ENCODE results near the gene GMDS.
A peak's percentile ranks its signal among the peaks of the same experiment; 100 is the strongest.

GMDS gene

DNA sequence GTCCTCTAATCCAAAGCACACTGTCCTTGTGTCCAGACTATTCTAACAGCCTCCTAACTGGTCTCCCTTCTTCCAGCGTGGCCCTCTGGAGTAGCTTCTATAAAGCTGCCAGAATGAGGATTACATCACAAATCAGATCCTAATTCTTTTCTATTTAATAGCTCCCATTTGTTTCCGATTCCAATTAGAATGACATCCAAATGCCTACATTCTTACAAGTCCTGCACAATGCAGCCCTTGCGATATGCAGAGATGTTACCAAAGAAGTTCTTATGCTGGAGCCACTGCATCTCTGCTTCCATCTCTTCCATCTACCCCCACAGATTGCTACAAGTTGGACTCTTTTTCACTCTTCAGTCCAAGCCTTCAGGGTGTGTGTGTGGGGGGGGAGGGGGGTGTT is 40.0 kb downstream of the GMDS start:
- no peak for DNase-seq (ENCODE audit: low read depth in 3 of 3)

DNA sequence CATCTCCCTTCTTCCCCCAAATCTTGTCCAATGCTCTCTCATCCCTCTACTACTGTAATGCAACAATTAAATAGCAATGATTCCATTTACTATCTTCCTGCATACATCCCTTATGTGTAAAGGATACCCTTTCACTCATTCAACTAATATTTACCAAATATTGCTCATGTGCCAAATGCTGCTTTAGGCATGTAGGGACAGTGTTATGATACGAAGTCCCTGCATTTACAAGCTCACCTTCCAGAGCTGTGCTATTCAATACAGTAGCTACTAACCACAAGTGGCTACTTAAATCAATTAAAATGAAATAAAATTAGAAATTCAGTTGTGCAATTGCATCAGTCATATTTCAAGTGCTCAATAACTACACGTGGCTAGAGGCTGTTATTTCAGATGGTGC is 41.1 kb downstream of the GMDS start:
- no peak for DNase-seq (ENCODE audit: low read depth in 3 of 3)

DNA sequence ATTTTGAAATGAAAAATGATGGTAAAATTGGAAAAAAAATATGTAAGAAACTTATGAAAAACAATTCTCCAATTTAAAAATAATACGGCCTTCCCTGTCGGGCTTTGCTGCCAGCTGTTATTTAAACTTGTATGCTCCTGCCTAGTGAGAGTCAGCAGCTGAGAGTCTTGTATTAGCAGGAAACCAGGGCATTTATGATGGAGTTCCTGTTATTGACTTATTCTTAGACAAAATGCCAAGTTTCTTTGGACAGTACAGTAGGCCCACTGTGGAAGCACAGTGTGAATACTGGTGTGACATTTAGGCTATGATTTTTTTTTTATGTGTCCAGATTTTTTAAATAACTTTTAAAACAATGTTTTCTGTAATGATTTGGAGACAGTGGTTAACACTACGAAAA is 42.1 kb downstream of the GMDS start:
- DNase-seq (ENCODE audit: low read depth in 3 of 3) = no peak

DNA sequence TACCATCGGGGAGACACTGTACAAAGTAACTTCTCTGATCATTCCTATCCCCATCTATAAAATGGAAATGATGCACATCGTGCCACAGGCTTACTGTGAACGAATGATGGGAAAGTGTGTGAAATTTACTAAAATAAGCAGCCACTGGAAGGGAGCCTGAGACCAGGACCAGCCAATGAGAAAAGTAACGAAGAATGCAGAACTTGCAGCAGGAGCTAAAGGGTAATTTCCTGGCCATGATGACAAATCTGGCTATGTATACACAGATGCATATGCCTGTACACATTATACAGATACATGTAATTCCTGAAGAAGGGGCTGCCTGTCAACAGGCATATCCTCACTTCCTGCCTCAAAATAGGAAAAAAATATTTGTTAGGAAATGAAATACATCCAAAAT is 47.4 kb downstream of the GMDS start:
- DNase-seq (ENCODE audit: low read depth in 3 of 3) = no peak

DNA sequence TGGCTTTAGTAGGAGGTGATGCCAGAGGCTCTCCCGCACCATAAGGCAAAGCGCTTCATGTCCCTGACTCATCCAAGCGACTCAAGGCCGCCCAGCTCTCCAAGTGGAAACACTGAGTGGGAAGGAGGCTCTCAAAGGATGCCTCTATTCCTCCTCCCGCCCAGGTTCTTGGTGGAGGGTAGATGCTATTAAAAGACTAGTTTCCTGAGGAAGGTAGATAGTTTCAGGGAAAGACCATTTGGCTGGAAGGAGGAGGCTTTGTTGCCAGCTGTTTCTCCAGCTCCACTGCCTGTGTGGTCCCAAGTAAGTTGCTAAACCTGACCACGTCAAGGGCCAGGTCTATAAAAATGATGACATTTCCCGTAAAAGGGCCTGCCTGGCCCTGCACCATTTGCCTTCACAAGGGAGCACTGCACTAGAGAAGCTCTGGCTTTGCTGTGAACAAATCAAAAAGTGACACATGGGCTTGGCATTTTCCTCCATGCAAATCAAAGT is 48.2 kb downstream of the GMDS start:
- no peak for DNase-seq (ENCODE audit: low read depth in 3 of 3)

DNA sequence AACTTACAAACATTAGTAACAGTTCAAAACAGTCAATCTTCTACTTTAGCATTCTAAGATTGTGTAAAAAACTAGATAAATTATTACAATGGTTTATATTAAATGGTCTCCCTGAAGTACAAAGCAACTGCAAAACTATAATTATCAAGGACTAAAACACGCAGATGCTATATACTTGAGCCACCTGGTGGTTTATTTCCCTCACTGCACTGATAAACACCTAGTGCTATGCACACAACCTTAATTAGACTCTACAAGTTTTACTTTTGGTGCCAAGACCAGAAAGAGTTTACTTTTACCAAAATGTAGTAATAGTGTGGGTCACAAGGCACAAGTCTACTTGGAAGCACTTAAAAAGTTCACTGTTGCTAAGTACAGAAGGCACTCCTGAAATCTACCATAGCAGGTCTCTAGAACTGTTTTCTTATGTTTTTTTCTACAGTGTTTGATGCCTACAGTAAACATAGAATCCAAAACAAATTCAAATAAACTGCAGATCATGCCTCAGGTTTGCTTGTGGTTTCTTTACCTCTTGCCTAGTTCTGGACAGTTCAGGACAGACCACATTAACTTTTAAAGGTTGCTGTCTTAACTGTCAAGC is 49.2 kb downstream of the GMDS start:
- peak in 1 of 3 experiments; percentile 24 for DNase-seq (ENCODE audit: low read depth in 3 of 3)

DNA sequence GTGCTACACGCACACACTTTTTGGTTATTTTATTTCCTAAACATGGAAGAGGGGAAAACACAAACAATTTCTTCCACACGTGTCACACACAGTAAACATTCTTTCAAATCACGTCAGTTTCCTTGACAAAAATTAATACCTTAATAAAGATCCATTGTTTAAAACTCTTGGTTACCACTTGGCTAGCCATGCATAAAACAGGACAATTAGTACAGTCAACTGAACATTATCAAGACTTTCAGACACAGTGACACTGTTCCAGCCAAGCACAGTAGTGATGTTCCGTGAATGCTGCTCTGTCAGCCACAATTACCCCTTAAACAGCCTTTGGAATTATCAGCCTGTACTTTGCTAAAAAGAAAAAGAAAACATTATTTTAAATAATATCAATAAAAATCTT is 50.8 kb downstream of the GMDS start:
- DNase-seq (ENCODE audit: low read depth in 3 of 3) = no peak

DNA sequence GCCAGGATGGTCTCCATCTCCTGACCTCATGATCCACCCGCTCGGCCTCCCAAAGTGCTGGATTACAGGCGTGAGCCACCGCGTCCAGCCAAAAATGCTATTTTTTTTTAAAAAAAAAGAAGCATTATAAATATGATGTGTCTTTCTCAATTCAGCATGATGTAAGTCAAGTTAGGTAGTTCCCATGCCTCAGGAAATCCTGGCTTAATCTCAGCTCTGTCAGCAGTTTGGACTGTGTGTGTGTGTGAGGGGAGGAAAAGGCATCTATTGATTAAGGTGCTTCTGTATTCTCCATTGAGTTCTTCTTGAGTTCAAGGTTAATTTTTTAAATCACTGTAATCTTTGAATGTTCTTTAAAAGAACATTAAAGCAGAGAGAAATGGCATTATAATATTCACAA is 51.5 kb downstream of the GMDS start:
- DNase-seq (ENCODE audit: low read depth in 3 of 3) = no peak

DNA sequence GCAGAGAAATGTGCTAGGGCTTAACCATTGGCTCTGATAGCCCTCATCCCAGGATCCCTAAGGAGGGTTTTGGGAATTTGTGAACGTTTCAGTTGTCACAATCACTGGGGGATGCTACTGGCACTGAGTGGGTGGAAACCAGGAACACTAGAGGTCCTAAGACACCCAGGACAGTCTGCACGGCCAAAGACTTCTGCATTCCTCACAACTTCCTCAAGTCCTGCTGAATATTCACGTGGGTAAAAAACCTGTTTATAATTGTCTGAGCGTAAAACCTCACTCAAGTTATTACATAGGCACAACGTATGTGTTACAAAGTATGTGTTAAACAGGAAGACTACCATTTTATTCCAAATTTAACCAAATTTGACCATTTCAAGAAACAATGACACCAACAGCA is 52.4 kb downstream of the GMDS start:
- DNase-seq (ENCODE audit: low read depth in 3 of 3) = no peak

DNA sequence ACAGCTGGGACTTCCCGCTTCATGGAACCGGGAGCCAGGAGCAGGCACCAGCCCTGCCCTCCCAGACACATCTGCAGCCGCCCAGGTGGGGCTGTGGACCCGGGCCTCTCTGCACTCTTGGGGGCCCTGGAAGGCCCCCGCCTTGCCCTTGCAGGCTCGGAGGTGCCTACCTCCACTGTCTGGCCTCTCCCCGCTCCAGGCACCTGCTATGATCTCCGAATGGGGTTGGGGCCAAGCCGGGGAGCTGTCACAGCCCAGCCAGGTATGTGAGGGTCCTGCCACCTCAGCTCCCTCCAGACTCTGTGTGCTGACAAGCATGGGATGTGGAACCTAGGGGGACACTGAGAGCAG is 54.0 kb downstream of the GMDS start:
- DNase-seq (ENCODE audit: low read depth in 3 of 3) = no peak

DNA sequence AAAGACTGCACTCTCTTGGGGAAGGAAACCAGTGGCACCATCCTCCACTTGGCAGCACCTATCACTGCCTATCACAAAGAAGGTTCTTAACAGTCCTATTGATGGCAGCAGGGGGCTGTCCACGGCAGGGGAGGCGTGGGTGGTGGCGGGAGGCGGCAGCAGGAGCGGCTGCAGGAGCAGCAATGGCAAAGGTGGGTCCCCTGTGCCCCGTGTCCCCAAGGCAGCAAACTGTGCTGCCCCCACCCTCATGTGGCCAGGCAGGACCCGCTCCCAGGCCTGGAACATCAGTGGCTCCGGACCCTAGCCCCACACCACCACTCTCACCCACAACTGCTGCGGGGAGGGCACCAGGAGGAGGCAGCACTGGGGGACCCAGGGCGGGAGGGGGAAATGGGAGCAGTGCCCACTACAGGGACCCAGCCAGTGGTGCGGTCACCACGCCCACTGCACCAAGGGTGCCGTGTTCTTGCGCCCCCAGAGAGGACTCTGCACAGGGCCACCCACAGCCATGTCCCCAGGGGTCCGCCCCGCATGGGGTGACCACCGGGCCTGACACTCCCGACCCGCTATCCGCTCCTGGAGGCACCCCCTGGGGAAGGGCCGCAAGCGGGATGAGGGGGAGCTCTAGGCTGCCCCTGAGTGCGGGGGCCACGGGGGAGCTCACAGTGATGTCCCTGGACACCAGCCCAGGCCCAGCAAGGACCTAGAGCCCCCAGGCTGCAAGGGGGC is 54.6 kb downstream of the GMDS start:
- no peak for DNase-seq (ENCODE audit: low read depth in 3 of 3)

DNA sequence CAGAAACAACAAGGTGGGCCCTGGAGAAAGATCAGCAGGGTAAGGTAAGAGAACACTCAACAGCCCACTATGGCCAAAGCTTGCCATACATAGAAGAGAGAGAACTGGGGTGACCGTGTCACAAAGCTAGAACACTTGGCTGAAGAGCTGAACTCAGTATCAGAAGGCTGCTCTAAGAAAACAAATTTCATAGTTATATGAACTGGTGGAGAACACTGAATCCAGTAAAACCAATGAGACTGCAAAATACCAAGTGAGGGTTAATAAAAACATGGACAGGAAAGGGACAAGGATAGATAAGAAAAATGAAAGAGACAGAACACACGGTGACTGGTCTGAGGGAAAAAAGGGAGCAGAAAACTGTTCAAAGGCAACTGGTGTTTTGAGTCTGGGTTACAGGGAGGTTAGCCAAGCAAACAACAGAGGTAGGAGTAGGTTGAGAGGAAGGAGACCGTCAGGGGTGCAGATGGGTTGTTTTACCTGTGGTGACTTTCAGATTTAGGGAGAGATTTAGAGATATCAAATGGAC is 56.5 kb downstream of the GMDS start:
- DNase-seq (ENCODE audit: low read depth in 3 of 3) = no peak

DNA sequence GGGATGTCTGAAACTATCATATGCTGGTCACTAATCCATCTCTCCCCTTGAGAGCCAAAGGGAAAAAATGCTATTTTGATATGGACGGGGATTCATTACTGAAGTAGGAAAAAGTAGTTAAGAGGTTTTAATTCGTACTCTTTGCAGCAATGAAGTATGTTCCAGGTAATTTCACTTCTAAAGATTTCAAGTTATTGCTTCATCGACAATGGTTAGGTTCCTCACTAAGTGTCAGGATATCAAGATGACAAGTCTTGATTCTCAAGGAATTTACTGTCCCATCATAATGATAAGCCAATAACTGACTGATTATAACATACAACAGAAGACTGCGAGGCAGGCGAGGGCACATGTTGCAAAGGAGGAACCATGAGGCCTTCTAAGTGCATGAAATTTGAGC is 57.0 kb downstream of the GMDS start:
- no peak for DNase-seq (ENCODE audit: low read depth in 3 of 3)

DNA sequence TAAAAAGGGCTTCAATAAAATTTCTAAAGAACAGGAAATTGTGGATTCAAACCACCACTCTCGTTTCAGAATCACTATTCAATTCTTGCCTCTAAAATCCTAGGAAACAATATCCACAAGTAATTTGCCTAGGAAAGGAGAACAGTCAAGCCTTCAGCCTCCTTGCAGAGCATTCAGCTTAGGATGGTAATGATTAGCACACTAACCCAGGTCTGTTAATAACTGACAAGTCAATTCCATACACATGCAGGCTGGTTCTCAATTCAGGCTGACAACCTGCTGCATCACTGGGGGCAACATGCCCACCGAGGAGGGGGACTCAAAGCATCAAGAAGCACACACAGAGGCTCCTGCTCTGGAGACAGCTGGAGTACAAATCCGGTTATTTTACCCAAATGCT is 57.6 kb downstream of the GMDS start:
- no peak for DNase-seq (ENCODE audit: low read depth in 3 of 3)

DNA sequence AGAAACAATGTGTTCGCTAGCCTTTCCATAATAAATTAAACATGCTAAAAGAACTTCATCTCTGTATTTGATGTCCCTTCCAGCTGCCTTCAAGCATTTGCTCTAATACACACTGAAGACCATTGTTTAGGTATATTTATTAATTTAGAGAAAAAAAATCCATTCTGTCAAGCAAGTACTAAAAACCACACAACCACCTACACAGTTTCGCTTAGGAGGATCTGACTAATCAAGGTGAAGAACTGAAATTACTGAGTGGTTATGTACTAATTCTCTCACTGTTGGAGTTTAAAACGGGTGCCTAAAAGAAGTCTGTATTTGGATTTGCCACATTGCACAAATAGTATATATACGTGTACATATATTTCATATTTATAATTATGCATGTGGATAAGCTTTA is 58.9 kb downstream of the GMDS start:
- DNase-seq (ENCODE audit: low read depth in 3 of 3) = peak in 1 of 3 experiments; percentile 19

DNA sequence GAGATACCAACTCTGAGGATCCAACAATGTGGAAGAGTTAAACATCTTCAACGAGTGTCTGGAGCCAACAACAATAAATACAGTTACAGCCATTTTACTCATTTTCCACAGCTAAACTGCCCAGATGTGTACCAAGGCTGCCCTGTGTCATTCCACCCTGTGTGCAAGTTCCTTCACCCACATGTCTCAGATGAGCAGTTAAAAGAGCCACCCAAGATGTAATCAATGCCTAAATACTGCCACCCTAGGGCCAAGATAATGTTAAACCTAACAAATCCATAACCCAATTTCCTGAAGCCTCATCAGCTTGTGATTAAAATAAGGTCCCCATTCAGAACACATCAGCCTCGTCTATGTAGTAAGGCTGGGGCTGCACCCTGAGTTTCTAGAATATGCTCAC is 59.9 kb downstream of the GMDS start:
- DNase-seq (ENCODE audit: low read depth in 3 of 3) = no peak

DNA sequence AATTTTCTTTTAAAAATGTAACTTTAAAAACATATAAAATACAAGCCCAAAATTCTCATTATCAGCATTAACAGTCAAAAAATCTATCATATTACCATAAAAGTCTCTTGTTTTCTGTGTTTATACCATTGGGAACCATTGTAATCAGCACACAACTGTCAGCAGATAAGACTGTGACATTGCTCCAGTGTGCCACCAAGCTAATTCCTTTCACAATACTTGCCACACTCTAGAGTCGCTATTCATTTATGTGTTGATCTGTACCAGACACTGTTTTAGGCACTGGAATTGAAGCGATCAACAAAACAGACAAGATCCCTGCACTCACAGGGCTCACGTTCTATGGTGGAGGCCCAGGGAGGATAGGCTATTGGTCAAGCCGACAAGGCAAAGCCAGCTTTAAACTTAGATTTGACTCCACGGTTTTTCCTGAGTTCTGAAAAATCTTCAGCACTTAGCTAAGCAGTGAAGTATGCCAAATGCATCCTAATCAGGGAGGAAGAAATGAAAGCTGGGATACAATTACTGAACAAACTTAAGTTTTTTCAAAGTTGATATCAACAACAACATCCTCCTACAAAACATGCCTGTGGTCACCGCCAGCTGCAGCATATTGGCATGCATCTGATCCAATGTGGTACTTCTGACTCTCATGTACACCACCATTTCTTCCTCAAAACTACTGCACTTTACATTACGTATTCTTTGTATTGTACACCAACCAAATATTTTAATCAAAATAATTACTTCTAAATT is 60.5 kb downstream of the GMDS start:
- no peak for DNase-seq (ENCODE audit: low read depth in 3 of 3)

DNA sequence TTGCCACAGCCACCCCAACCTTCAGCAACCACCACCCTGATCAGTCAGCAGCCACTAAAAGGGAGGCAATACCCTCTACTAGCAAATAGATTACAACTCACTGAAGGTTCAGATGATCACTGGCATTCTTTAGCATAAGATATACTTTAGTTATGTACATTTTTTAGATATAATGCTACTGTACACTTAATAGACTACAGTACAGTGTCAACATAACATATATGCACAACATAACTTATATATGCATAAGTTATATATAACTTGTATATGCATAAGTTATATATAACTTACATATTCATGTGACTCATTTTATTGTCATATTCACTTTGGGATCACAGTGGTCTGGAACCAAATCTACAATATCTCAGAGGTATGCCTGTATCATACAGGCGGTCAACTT is 61.7 kb downstream of the GMDS start:
- DNase-seq (ENCODE audit: low read depth in 3 of 3) = no peak

DNA sequence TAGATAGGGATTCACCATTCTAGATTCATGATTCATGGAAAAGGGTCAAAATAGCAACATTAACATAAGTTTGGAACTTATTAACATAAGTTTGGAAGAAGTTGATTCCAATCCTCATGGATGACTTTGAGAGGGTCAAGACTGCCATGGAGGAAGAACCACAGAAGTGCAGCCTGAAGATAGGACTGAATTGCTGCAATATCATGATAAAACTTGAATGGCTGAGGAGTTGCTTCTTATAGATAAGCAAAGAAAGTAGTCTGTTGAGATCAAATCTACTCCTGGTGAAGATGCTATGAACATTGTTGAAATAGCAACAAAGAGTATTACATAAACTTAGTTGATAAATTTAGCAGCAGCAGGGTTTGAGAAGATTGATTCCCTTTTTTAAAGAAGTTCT is 62.2 kb downstream of the GMDS start:
- DNase-seq (ENCODE audit: low read depth in 3 of 3) = no peak

DNA sequence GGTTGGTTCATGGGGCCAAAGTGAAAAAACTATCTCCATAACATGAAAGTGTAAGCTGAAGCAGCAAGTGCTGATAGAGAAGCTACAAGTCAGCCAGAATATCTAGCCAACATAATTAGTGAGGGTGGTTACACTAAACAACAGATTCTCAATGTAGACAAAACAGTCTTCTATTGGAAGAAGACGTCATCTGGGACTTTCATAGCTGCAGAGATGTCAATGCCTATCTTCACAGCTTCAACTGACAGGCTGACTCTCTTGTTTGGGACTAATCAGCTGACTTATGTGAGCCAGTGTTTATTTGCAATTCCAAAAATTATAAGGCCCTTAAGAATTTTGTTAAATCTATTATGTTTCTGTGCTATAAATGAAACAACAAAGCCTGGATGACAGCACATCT is 63.2 kb downstream of the GMDS start:
- DNase-seq (ENCODE audit: low read depth in 3 of 3) = no peak

DNA sequence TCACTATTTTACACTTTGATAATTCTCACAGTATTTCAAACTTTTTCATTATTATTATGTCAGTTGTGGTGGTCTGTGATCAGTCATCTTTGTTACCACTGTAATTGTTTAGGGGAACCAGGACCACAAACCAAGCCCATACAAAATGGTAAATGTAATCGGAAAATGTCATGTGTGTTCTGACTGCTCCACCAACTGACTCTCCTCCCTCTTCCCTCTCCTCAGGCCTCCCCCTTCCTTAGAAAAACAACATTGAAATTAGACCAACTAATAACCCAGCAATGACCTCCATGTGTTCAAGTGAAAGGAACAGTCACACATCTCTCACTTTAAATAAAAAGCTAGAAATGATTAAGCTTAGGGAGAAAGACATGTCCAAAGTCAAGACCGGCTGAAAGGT is 63.8 kb downstream of the GMDS start:
- DNase-seq (ENCODE audit: low read depth in 3 of 3) = no peak

DNA sequence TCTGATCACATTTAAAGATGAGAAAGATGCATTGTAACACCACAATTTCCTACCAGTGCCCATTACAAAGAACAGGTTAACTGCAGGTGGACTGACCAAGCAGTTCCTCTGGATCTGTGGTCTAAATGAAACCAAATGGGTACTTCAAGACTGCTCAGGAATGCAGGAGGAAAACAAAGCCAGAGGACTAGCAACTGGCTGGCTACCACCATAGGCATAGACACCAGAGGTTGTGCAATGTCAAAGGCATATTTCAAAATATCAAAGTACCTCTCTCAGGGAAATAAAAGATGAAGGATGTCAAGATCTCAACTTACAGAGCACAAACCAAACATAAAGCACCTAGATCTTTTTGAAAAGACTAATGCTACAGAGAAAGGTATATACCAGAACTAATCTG is 65.5 kb downstream of the GMDS start:
- no peak for DNase-seq (ENCODE audit: low read depth in 3 of 3)

DNA sequence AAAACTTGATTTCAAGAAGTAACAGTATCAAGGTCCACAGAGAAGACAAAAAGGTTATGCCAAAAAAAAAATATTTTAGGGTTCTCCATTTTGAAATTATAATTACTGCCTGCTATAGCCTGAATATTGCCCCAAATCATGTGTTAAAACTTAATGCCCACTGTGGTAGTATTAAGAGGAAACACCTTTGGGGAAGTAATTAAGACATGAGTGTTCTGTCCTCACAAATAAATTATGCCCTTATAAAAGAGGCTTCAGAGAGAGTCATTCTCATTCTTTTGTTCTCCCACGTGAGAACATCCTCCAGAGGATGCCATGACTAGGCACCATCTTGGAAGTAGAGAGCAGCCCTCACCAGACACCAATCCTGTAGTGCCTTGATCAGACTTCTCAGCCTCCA is 66.2 kb downstream of the GMDS start:
- no peak for DNase-seq (ENCODE audit: low read depth in 3 of 3)
